GM19452 (cell line): Measurements from ENCODE around the gene CDY2B.
"Not testable (repeated sequence)": the region's sequence is repeated elsewhere in the genome, so short reads cannot be mapped to it uniquely, and the experiment has no call there.

Experiments
- ATAC-seq: cut with Tn5 transposase; IDR thresholded peaks from one replicate; pipeline ENCODE4 v1.9.1; 2021; ENCODE audit not compliant: unreplicated experiment

Gene CDY2B

GRCh38 chrY:17880120-17880519, at the start of gene CDY2B:
CDY2B (minus strand) TSS chrY:17880220; CDS start chrY:17879892, 328 bp downstream.
- not testable (repeated sequence) for ATAC-seq

GRCh38 chrY:17908009-17908408, 28.0 kb upstream of the CDY2B start:
- ATAC-seq = not testable (repeated sequence)

GRCh38 chrY:17907351-17907750, 27.3 kb upstream of the CDY2B start:
- not testable (repeated sequence) for ATAC-seq

GRCh38 chrY:17881697-17882096, 1.7 kb upstream of the CDY2B start:
- not testable (repeated sequence) for ATAC-seq

- not testable (repeated sequence) for ATAC-seq
These were observed 3.3 kb downstream of the CDY2B start for GRCh38 chrY:17876767-17877166.

- not testable (repeated sequence) for ATAC-seq
These were observed 4.6 kb downstream of the CDY2B start for GRCh38 chrY:17875401-17875800.

GRCh38 chrY:17871194-17871903, 8.7 kb downstream of the CDY2B start:
- not testable (repeated sequence) for ATAC-seq

GRCh38 chrY:17870737-17871136, 9.3 kb downstream of the CDY2B start:
- ATAC-seq = not testable (repeated sequence)

GRCh38 chrY:17867850-17868249, 12.2 kb downstream of the CDY2B start:
- ATAC-seq = not testable (repeated sequence)

- not testable (repeated sequence) for ATAC-seq
These were observed 19.4 kb downstream of the CDY2B start for GRCh38 chrY:17860634-17861033.

GRCh38 chrY:17856963-17857848, 22.8 kb downstream of the CDY2B start:
- ATAC-seq = not testable (repeated sequence)

GRCh38 chrY:17856508-17856907, 23.5 kb downstream of the CDY2B start:
- ATAC-seq = not testable (repeated sequence)

GRCh38 chrY:17849131-17849530, 30.9 kb downstream of the CDY2B start:
- not testable (repeated sequence) for ATAC-seq

- ATAC-seq = not testable (repeated sequence)
These were observed 47.9 kb downstream of the CDY2B start for GRCh38 chrY:17832149-17832548.
